HG03575 (cell line): ENCODE results near the gene CCNL2.
"Not testable (repeated sequence)": the region's sequence is repeated elsewhere in the genome, so short reads cannot be mapped to it uniquely, and the experiment has no call there.

Source experiments
- ATAC-seq: cut with Tn5 transposase; IDR thresholded peaks from one replicate; pipeline ENCODE4 v1.9.1; 2021; ENCODE audit not compliant: unreplicated experiment, insufficient number of reproducible peaks, low FRiP score; ENCODE audit errors: extremely low read depth

Gene CCNL2

GRCh38 chr1:1421907-1422464 lies 22.9 kb upstream of the CCNL2 start:
- ATAC-seq: no peak

- ATAC-seq: no peak
These were observed 22.2 kb upstream of the CCNL2 start, which contains the start of gene ANKRD65 for GRCh38 chr1:1421147-1421906. TSS of gene ANKRD65 (minus strand) at chr1:1421276. CDS start at chr1:1421005, 271 bp downstream.

DNA sequence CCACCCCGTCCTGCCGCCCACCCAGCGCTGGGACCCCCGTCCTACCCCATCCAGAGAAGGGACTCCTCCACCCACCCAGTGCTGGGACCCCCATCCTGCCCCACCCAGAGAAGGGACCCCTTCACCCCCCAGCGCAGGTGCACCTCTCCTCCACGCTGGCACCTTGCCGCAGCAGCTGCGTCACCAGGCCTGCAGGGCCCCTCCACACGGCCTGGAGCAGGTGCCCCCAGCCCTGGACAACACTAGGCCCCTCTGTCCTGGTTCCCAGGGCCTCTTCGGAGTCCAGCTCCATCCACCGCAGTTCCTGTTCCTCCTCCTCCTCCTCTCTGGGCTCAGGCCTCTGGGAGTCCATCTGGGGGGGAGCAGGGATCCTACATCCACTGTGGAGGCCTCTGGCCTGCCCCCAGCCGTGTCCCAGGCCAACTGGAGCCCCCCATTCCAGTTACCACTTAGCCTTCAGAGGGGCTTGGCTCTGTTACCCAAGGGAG lies 21.6 kb upstream of the CCNL2 start:
- no peak for ATAC-seq

- ATAC-seq: no peak
These were observed 20.9 kb upstream of the CCNL2 start for GRCh38 chr1:1419813-1420653.

- ATAC-seq: no peak
These were observed 20.3 kb upstream of the CCNL2 start for GRCh38 chr1:1419363-1419812.

- no peak for ATAC-seq
These were observed 19.6 kb upstream of the CCNL2 start for GRCh38 chr1:1418464-1419362.

DNA sequence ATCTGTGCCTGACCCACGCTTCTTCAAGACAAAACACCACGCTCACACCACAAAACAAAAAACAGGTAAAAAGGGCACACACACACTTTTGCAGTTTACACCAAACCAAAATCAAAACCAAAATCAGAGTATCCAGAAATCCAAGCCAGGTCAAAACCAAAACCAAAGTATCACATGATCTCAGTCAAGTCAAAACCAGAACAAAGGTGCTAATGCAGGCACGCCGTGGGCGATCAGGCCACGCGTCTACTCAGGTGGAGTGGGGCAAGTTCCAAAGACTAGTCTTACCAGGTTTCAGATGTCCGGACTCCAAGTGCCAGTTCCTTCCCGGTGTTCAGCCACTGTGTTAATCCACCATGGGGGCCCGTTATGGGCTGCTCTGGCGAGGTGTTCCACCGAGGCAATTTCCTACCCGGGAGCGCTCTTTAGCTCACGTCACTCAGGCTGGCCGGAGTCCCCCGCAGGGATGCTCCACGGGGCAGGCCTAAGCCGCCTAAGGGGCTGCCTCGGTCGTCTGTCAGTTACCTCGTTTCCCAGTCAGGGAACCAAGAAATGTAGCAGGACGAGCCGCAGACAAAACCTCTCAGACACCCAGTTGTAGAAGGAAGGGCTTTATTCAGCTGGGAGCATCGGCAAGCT lies 18.8 kb upstream of the CCNL2 start:
- ATAC-seq: not testable (repeated sequence)

DNA sequence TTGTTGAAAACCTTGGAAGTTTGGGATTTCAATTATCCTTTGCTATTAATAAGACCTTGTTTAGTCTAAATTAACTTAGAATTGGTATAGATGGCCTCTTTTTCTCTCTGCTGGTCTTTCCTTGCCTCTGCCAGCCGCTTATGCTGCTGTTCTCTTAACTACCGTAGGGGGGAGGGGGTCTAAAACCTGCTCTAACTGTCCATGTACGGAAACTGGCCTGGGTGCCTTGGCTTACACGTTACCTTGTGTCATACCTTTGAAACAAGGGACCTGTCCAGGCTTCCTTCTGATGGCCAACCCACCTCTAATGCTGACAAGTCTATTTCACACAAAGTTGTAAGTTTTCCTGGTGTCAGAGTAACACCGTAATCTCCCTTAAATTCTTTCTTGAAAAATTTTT lies 18.3 kb upstream of the CCNL2 start:
- not testable (repeated sequence) for ATAC-seq

GRCh38 chr1:1415751-1416150 lies 16.6 kb upstream of the CCNL2 start:
- ATAC-seq: no peak

DNA sequence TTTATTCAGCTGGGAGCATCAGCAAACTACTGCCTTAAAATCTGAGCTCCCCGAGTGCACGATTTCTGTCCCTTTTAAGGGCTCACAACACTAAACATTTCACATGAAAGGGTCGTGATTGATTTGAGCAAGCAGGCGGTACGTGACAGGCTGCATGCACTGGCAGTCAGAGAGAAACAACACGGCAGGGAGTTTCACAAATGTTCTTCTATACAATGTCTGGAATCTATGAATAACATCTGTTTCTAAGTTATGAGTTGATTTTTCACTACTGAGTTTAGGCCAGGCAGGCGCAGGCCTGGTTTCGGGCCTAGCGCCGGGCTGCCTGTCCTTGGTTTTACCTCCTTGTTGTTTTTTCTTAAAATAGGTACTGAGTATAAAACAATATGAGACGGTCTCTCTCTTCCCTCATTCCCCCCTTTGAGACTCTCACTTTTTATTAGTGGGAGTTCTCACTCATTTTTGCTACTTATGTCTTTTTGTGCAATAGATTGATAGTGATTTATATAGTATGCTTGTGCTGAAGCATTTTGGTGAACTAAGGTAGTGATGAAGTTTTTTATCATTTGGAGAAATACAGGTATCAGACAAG lies 13.3 kb upstream of the CCNL2 start:
- not testable (repeated sequence) for ATAC-seq

DNA sequence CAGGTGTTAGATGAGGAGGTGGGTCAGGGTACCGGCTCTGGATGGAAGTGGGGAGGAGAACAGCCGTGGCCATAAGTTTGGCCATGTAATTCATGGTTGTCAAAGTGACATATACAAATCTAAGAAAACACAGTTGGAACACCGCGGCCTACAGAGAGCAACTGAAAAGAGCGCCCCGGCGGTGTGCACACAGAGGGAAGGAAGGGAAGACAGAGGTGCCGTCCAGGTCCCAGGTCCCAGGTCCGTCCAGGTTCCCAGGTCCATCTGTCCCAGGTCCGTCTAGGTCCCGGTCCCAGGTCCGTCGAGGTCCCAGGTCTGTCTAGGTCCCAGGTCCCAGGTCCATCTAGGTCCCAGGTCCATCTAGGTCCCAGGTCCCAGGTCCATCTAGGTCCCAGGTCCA lies 12.5 kb upstream of the CCNL2 start:
- ATAC-seq: no peak

DNA sequence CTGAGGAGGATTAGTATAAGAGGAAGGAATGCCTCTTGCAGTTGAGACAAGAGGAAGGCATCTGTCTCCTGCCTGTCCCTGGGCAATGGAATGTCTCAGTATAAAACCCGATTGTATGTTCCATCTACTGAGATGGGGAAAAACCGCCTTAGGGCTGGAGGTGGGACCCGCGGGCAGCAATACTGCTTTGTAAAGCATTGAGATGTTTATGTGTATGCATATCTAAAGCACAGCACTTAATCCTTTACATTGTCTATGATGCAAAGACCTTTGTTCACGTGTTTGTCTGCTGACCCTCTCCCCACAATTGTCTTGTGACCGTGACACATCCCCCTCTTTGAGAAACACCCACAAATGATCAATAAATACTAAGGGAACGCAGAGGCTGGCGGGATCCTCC lies 11.1 kb upstream of the CCNL2 start:
- not testable (repeated sequence) for ATAC-seq

DNA sequence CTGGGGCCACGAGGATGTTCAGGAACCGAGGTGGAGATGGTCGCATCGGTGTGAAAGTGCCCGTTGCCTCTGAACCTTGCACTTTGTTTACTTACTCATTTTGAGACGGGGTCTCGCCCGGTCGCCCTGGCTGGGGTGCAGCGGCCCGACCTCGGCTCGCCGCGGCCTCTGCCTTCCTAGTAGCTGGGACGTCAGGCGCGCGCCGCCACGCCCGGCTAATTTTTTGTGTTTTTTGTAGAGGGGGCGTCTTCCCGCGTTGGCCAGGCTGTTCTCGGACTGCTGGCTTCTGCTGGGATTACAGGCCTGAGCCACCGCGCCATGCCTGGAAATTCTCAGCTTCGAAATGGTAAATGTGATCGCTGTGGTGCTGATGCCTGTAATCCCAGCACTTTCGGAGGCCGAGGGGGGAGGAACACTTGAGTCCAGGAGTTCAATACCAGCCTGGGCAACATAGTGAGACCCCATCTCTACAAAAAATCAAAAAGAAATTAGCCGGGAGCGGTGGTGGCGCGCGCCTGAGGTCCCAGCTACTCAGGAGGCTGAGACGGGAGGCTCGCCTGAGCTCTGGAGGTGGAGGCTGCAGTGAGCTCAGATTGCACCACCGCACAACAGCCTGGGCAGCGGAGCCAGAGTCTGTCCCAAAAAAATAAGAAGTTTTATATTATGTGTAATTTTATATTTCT lies 8.6 kb upstream of the CCNL2 start:
- no peak for ATAC-seq

DNA sequence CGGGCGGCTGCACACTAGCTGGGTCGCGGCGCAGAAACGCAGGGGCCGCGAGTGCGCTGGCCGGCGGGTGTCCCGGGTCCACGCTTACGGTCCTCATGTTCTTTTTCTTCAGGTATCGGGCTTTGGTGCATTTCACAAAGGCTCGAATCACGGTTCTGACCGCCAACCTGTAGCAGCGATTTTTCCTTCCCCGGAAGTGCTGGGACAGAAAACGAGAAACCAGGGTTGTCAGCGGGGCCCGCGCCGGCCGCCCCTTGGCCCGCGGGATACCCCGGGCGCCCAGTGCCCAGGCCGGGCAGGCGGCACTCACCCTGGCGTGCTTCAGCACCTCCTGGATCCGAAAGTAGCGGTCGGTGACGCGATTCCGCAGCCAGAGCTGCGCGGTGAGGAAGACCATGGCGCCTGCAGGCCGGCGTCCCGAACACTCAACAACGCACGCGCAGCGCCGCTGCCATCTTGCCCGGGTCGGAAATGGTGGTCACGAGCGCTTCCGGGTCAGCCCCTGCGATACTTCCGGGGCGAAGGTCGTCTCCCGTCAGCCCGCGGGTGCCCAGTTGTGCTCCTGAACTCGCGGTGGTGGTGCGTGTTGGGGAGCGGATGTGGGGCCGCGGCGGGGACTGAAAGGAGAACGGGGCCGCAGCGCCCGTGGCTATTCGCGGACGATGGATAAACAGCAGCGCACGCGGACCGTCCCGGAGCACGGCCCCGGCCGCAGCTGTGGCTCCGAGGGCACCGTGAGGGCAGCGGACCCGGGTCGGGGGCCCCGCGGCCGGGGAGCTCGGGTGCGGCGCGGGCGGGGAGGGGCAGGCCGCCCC lies 7.9 kb upstream of the CCNL2 start, which contains the start of gene MRPL20:
TSS of gene MRPL20 (minus strand) at position 473 of the 815 bp plus-strand sequence. CDS start at position 397, 76 bp downstream.
- no peak for ATAC-seq

GRCh38 chr1:1406101-1406820 lies 7.1 kb upstream of the CCNL2 start:
- no peak for ATAC-seq

- no peak for ATAC-seq
These were observed 4.5 kb upstream of the CCNL2 start for GRCh38 chr1:1403653-1404052.
